Natural killer cell (primary cell): Measurements from ENCODE around the gene SCGN. TPM values are rescaled to one million over a fixed set of nuclear protein-coding genes. Genes with fewer than 3 reads are reported as not detected.

Experiments used
- ATAC-seq, 3 donors: fragments of 150-1000 bp in 2 of 3; fragments of 200-7000 bp in 1 of 3; cut with Tn5 transposase; 1 replicate in 1 of 3; 2 replicates in 2 of 3; pipeline ENCODE4 v1.10.0; 2021; ENCODE audit warnings: mild to moderate bottlenecking in 2 of 3, moderate library complexity in 2 of 3
- DNase-seq, 2 donors: peaks; one replicate each; pipeline versions ENCODE4 v3.0.0 to v3.0.0-alpha.2; 2013 to 2021; ENCODE audit warnings: mixed read lengths in 1 of 2
- H3K27ac ChIP-seq: one replicate; pipeline ENCODE4 v1.5.1; 2013; ENCODE audit warnings: mild to moderate bottlenecking, low read length
- H3K27me3 ChIP-seq: one replicate; pipeline ENCODE4 v1.6.1; 2013; ENCODE audit warnings: low read length; ENCODE audit not compliant: control insufficient read depth, insufficient read depth
- H3K36me3 ChIP-seq: one replicate; pipeline ENCODE4 v1.6.1; 2013; ENCODE audit warnings: low read length; ENCODE audit not compliant: control insufficient read depth, insufficient read depth
- H3K4me1 ChIP-seq: one replicate; pipeline ENCODE4 v1.6.1; 2013; ENCODE audit warnings: low read length; ENCODE audit not compliant: control insufficient read depth, insufficient read depth
- H3K4me3 ChIP-seq: one replicate; pipeline ENCODE4 v1.5.1; 2013; ENCODE audit warnings: low read length
- H3K9me3 ChIP-seq: one replicate; pipeline ENCODE4 v1.6.1; 2013; ENCODE audit warnings: low read length; ENCODE audit not compliant: control insufficient read depth, insufficient read depth
- H3K27ac Mint-ChIP-seq, 2 donors: one replicate each; pipeline ENCODE4 v1.8.0; 2022; ENCODE audit warnings: mild to moderate bottlenecking in 2 of 2, mixed read lengths in 2 of 2, moderate library complexity in 1 of 2
- H3K27me3 Mint-ChIP-seq, 2 donors: one replicate each; pipeline ENCODE4 v1.8.0; 2022; ENCODE audit warnings: low read depth in 2 of 2, mixed read lengths in 2 of 2
- H3K36me3 Mint-ChIP-seq: one replicate; pipeline ENCODE4 v1.8.0; 2022; ENCODE audit warnings: mixed read lengths
- H3K4me1 Mint-ChIP-seq, 2 donors: one replicate each; pipeline ENCODE4 v1.8.0; 2022; ENCODE audit warnings: mixed read lengths in 2 of 2
- H3K4me3 Mint-ChIP-seq: one replicate; pipeline ENCODE4 v1.8.0; 2022; ENCODE audit warnings: mild to moderate bottlenecking, moderate library complexity, mixed read lengths
- H3K9me3 Mint-ChIP-seq, 2 donors: one replicate each; pipeline ENCODE4 v1.8.0; 2022; ENCODE audit warnings: mixed read lengths in 2 of 2
- WGBS: methylation state at CpG from one replicate; pipeline ENCODE4 v1.1.7; 2013; ENCODE audit warnings: missing lambda C conversion rate; ENCODE audit not compliant: insufficient coverage; 5-methylcytosine and 5-hydroxymethylcytosine counted together
- intact Hi-C: fragments of 100-400 bp; cut with micrococcal nuclease; formaldehyde crosslinking; loops from one replicate; pipeline ENCODE4 v1.14.2; 2022
- total RNA-seq, 4 donors: library from RNA; stranded (reverse); fragments of 120-200 nt in 1 of 4; gene quantifications; one replicate each; pipeline versions ENCODE4 v1.2.3 to v1.2.4, GENCODE V29; 2013 to 2022
- TF ChIP-seq, protein P1 (sequence below): fragments of 200-600 bp; IDR thresholded peaks from one replicate; pipeline ENCODE4 v1.8.0; 2022; ENCODE audit warnings: antibody characterized with exemption

SCGN gene
- total RNA-seq, 3 donors from 2014 or later (not counting 1 experiment from before 2014, with no cell fraction given) = not detected

DNA sequence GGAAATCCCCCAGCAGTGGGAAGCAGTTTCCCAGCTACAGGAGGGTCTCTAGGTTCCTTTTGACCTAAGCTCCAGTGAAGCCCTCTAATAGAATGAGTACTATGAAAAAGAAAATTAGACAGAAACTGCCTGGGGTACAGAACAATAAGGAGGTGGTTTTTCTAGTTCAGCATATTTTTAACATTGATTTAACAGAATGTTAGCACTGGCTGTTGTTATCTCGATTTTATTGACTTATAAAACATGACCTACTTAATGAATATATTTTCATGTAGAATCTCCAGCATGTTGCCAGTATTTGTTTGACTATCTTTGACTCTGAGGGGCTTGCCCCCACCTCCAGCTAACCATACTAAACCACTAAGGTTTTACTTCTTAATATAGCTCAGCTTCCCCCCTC lies 19.6 kb downstream of the SCGN start:
- Histone ChIP-seq H3K4me3 (no peak overlapping the region), H3K9me3 (no peaks in the 10 kb centered on the region), H3K4me1 (no peaks in the 10 kb centered on the region), H3K36me3 (no peaks in the 10 kb centered on the region), H3K27ac (no peak overlapping the region), H3K27me3 (peaks cover 3% of the 10 kb centered on the region)
- DNase-seq (no peak), ATAC-seq (no peak)
- no peak overlapping the region for H3K4me3 Mint-ChIP-seq
- no peaks in the 10 kb centered on the region for H3K9me3 Mint-ChIP-seq
- TF ChIP-seq, protein P1, sequence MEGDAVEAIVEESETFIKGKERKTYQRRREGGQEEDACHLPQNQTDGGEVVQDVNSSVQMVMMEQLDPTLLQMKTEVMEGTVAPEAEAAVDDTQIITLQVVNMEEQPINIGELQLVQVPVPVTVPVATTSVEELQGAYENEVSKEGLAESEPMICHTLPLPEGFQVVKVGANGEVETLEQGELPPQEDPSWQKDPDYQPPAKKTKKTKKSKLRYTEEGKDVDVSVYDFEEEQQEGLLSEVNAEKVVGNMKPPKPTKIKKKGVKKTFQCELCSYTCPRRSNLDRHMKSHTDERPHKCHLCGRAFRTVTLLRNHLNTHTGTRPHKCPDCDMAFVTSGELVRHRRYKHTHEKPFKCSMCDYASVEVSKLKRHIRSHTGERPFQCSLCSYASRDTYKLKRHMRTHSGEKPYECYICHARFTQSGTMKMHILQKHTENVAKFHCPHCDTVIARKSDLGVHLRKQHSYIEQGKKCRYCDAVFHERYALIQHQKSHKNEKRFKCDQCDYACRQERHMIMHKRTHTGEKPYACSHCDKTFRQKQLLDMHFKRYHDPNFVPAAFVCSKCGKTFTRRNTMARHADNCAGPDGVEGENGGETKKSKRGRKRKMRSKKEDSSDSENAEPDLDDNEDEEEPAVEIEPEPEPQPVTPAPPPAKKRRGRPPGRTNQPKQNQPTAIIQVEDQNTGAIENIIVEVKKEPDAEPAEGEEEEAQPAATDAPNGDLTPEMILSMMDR = no peak
- H3K36me3 Mint-ChIP-seq = no peaks in the 10 kb centered on the region
- WGBS = 86% methylated on average over 1 of the region's 1 CpG
- no peak overlapping the region for H3K27ac Mint-ChIP-seq
- no peaks in the 10 kb centered on the region for H3K4me1 Mint-ChIP-seq
- intact Hi-C loops = no loop called here
- peaks cover 12 to 13% of the 10 kb centered on the region in 2 donors for H3K27me3 Mint-ChIP-seq

DNA sequence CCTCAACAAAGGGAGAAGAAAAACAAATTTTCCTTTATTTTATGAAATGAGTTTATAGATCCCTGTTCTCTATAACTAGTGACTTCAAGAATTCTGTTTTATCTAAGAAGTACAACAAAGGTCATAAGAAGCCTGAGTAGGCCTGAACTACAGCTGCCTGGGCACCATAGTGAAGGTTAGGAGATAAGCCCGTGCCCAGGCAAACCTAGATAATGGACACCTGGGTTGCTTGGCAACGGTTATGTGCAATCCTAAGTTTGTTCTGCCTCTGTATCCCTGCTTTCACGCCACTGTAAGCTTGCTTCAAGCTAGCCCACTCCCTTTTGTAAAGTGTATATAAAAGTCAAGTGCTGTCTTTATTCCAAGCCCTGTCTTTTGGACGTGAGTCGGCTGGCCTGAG lies 23.2 kb downstream of the SCGN start:
- no peaks in the 10 kb centered on the region for H3K36me3 Mint-ChIP-seq
- TF ChIP-seq, protein P1 = no peak
- H3K27me3 Mint-ChIP-seq = peaks cover 9 to 13% of the 10 kb centered on the region in 2 donors
- ATAC-seq = no peak
- Histone ChIP-seq H3K27me3 (peaks cover 3% of the 10 kb centered on the region), H3K4me3 (no peak overlapping the region), H3K36me3 (no peaks in the 10 kb centered on the region), H3K9me3 (no peaks in the 10 kb centered on the region), H3K27ac (no peak overlapping the region), H3K4me1 (no peaks in the 10 kb centered on the region)
- H3K9me3 Mint-ChIP-seq = no peaks in the 10 kb centered on the region
- no peak for DNase-seq
- H3K27ac Mint-ChIP-seq = no peak overlapping the region
- intact Hi-C loops = no loop called here
- no peak overlapping the region for H3K4me3 Mint-ChIP-seq
- 86% methylated on average over 5 of the region's 5 CpGs for WGBS
- no peaks in the 10 kb centered on the region for H3K4me1 Mint-ChIP-seq

DNA sequence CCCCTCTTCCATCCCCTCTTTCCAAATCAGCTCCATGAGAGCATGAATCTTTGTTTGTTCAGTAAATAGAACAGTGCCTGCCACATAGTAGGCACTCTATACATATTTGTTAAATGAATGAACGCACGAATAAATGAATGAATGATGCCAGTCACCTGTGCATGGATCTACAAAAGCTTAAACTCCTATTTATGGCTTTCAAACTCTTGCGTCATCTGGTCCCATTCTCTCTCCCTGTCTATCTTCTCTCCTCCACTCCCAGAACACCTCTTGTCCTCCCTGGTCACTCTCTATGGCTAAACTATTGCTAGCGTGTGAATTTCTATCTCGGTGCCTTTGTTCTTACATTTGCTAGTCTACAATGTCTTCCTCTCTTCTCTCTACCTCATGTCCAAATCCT lies 24.8 kb downstream of the SCGN start:
- TF ChIP-seq, protein P1 = no peak
- Histone ChIP-seq H3K27ac (no peak overlapping the region), H3K4me3 (no peak overlapping the region), H3K27me3 (peaks cover 3% of the 10 kb centered on the region), H3K9me3 (no peaks in the 10 kb centered on the region), H3K4me1 (no peaks in the 10 kb centered on the region), H3K36me3 (no peaks in the 10 kb centered on the region)
- H3K4me1 Mint-ChIP-seq = no peaks in the 10 kb centered on the region
- ATAC-seq = no peak
- intact Hi-C loops = no loop called here
- H3K4me3 Mint-ChIP-seq = no peak overlapping the region
- H3K27me3 Mint-ChIP-seq = peaks cover 9 to 13% of the 10 kb centered on the region in 2 donors
- no peak overlapping the region for H3K27ac Mint-ChIP-seq
- WGBS = 82% methylated on average over 5 of the region's 5 CpGs
- no peak for DNase-seq
- no peaks in the 10 kb centered on the region for H3K9me3 Mint-ChIP-seq
- no peaks in the 10 kb centered on the region for H3K36me3 Mint-ChIP-seq

DNA sequence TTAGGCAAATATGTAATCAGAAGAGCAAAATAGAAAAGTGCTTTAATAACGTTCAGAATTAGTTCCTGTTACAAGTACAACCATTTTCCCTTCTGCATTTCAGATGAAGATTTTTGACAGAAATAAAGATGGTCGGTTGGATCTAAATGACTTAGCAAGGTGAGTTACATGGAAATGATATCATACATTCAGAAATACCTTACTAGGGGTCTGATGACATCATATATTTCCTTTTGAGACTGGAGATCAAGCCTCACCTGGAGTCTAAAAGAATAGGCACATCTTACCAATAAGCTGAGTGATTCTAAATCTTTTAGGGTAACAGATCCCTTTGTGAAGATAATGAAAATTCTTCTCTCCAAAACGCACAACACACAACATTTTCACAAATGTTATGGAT lies 29.8 kb downstream of the SCGN start:
- TF ChIP-seq, protein P1 = no peak
- no peak overlapping the region for H3K4me3 Mint-ChIP-seq
- no peak overlapping the region for H3K4me3 ChIP-seq
- H3K27me3 ChIP-seq = peaks cover 4% of the 10 kb centered on the region
- ATAC-seq = no peak
- no peak overlapping the region for H3K27ac Mint-ChIP-seq
- no peaks in the 10 kb centered on the region for H3K9me3 ChIP-seq
- H3K36me3 ChIP-seq = no peaks in the 10 kb centered on the region
- no CpG with 5 or more reads among the region's 3 CpGs for WGBS
- no peaks in the 10 kb centered on the region for H3K36me3 Mint-ChIP-seq
- no peaks in the 10 kb centered on the region for H3K4me1 Mint-ChIP-seq
- DNase-seq = no peak
- intact Hi-C loops = no loop called here
- no peak overlapping the region for H3K27ac ChIP-seq
- H3K27me3 Mint-ChIP-seq = peaks cover 3 to 40% of the 10 kb centered on the region in 2 donors
- no peaks in the 10 kb centered on the region for H3K9me3 Mint-ChIP-seq
- H3K4me1 ChIP-seq = no peaks in the 10 kb centered on the region
